ENCODE measurements around the gene PRKCA.
A peak's percentile ranks its signal among the peaks of the same experiment; 100 is the strongest.

DNA sequence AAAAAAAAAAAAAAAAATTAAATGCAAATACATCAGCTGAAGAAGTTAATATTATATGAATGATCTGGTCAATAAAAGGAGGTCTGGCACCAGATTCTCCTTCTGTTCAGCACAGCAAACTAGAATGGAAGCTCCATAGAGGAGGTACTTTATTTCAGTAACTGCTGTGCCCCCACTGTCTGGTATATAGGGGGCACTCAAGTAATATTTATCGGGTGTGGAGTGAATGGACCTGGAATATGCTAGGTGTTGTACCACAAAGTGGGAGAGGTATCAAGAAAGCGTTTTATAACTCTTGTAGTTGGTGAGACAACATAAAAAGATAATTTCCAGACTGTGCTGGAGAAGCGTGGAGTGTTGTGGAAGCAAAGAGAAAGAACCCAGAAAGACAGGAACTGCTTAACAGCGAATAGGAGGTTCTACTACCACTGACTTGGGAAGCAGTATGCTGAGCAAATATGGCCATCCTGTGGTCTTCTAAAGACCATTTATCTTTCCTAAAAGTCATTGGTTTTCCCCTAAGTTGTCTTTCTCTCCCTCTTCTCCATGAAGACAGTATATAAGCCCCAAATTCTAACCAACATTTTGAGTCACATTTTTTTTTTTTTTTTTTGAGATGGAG is 12.2 kb upstream of the PRKCA start:
- peak; percentile 65 for TF ChIP-seq CTCF (conservative IDR thresholded peaks at IDR 0.05; ENCODE audit: low read length)
- no peak for TF ChIP-seq EZH2phosphoT487 (IDR thresholded peaks at IDR 0.05; ENCODE audit: borderline replicate concordance)
